Measurements from ENCODE around the gene AGAP5.
A peak's percentile ranks its signal among the peaks of the same experiment; 100 is the strongest.
"Not testable (repeated sequence)": the region's sequence is repeated elsewhere in the genome, so short reads cannot be mapped to it uniquely, and the experiment has no call there.

Gene AGAP5

GRCh38 chr10:73730153-73730906, 32.4 kb upstream of the AGAP5 start:
- peak; percentile 77 for DNase-seq (ENCODE audit: insufficient read length, low spot score)
- no peak for FAIRE-seq
- TF ChIP-seq POLR2A (IDR thresholded peaks at IDR 0.05; ENCODE audit: low read depth, low read length) = peak; percentile 79

- peak; percentile 82 for FAIRE-seq
- not testable (repeated sequence) for DNase-seq (ENCODE audit: insufficient read length, low spot score)
Observed at GRCh38 chr10:73729781-73730152, 31.9 kb upstream of the AGAP5 start.

- no peak for FAIRE-seq
- no peak for DNase-seq (ENCODE audit: insufficient read length, low spot score)
- TF ChIP-seq POLR2A (IDR thresholded peaks at IDR 0.05; ENCODE audit: low read depth, low read length) = no peak
Observed at GRCh38 chr10:73723516-73723915, 25.6 kb upstream of the AGAP5 start.

- DNase-seq (ENCODE audit: insufficient read length, low spot score); FAIRE-seq: not testable (repeated sequence)
Observed at GRCh38 chr10:73720561-73720960, 22.7 kb upstream of the AGAP5 start.

- FAIRE-seq (no peak), DNase-seq (ENCODE audit: insufficient read length, low spot score) (no peak)
- no peak for TF ChIP-seq POLR2A (IDR thresholded peaks at IDR 0.05; ENCODE audit: low read depth, low read length)
Observed at GRCh38 chr10:73717556-73717955, 19.6 kb upstream of the AGAP5 start.

GRCh38 chr10:73716251-73716650, 18.3 kb upstream of the AGAP5 start:
- FAIRE-seq = no peak
- TF ChIP-seq POLR2A (IDR thresholded peaks at IDR 0.05; ENCODE audit: low read depth, low read length) = no peak
- DNase-seq (ENCODE audit: insufficient read length, low spot score) = no peak

GRCh38 chr10:73715179-73716156, 17.6 kb upstream of the AGAP5 start:
- DNase-seq (ENCODE audit: insufficient read length, low spot score) = not testable (repeated sequence)

GRCh38 chr10:73714483-73714882, 16.6 kb upstream of the AGAP5 start:
- DNase-seq (ENCODE audit: insufficient read length, low spot score); FAIRE-seq: not testable (repeated sequence)

More at GRCh38 chr10:73715179-73716156, 17.6 kb upstream of the AGAP5 start:
- FAIRE-seq = peak; percentile 36

- DNase-seq (ENCODE audit: insufficient read length, low spot score); FAIRE-seq: not testable (repeated sequence)
Observed at GRCh38 chr10:73713912-73714311, 16.0 kb upstream of the AGAP5 start.

GRCh38 chr10:73711683-73712082, 13.8 kb upstream of the AGAP5 start:
- not testable (repeated sequence) for FAIRE-seq

GRCh38 chr10:73708122-73708521, 10.2 kb upstream of the AGAP5 start:
- FAIRE-seq; DNase-seq (ENCODE audit: insufficient read length, low spot score): not testable (repeated sequence)

More at GRCh38 chr10:73711683-73712082, 13.8 kb upstream of the AGAP5 start:
- DNase-seq (ENCODE audit: insufficient read length, low spot score) = not testable (repeated sequence)

GRCh38 chr10:73707628-73708027, 9.7 kb upstream of the AGAP5 start:
- FAIRE-seq; DNase-seq (ENCODE audit: insufficient read length, low spot score): not testable (repeated sequence)

- not testable (repeated sequence) for FAIRE-seq; DNase-seq (ENCODE audit: insufficient read length, low spot score)
Observed at GRCh38 chr10:73706488-73706887, 8.6 kb upstream of the AGAP5 start.

GRCh38 chr10:73705506-73706072, 7.7 kb upstream of the AGAP5 start:
- not testable (repeated sequence) for DNase-seq (ENCODE audit: insufficient read length, low spot score); FAIRE-seq

- not testable (repeated sequence) for DNase-seq (ENCODE audit: insufficient read length, low spot score); FAIRE-seq
Observed at GRCh38 chr10:73703924-73704323, 6.0 kb upstream of the AGAP5 start.

- not testable (repeated sequence) for DNase-seq (ENCODE audit: insufficient read length, low spot score); FAIRE-seq
Observed at GRCh38 chr10:73698819-73699218, 910 bp upstream of the AGAP5 start.

- DNase-seq (ENCODE audit: insufficient read length, low spot score); FAIRE-seq: not testable (repeated sequence)
Observed at GRCh38 chr10:73695302-73695701, 2.6 kb downstream of the AGAP5 start.

GRCh38 chr10:73690755-73691154, 7.2 kb downstream of the AGAP5 start:
- FAIRE-seq = not testable (repeated sequence)

GRCh38 chr10:73689596-73689995, 8.3 kb downstream of the AGAP5 start:
- FAIRE-seq; DNase-seq (ENCODE audit: insufficient read length, low spot score): not testable (repeated sequence)

More at GRCh38 chr10:73690755-73691154, 7.2 kb downstream of the AGAP5 start:
- DNase-seq (ENCODE audit: insufficient read length, low spot score) = not testable (repeated sequence)

GRCh38 chr10:73687641-73688040, 10.3 kb downstream of the AGAP5 start:
- DNase-seq (ENCODE audit: insufficient read length, low spot score); FAIRE-seq: not testable (repeated sequence)

Data from H54 (cell line).